NCI-H2107 treated with DMSO at 0.1 percent for 48 hours (cell line): ENCODE measurements around the gene WDR19.
A peak's percentile ranks its signal among the peaks of the same experiment; 100 is the strongest.

Experiments used
- DNase-seq: peaks from one replicate; lab custom pipeline; 2025; ENCODE audit not compliant: unreplicated experiment; lab: John Stamatoyannopoulos, UW

The WDR19 gene

GRCh38 chr4:39295784-39296183, 113.5 kb downstream of the WDR19 start:
- DNase-seq: no peak

- no peak for DNase-seq
These were observed 120.6 kb downstream of the WDR19 start for GRCh38 chr4:39302901-39303300.

DNA sequence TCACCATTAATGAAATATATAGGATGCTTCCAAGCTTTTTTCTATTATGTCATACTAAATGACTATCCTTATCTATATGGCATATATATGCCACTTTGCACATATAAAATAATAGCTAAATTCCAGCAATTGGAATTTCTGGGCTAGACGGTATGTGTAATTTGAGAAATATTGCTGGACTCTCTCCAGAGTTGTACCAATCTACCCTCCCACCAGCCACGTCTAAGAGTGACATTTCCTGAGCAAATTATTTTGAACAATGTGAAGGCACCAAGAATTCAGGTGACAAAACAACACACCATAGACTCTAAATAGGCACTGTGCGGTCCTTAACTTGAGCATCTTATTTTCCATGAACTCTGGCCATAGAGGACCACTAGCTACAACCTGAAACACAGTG, 121.5 kb downstream of the WDR19 start:
- no peak for DNase-seq

DNA sequence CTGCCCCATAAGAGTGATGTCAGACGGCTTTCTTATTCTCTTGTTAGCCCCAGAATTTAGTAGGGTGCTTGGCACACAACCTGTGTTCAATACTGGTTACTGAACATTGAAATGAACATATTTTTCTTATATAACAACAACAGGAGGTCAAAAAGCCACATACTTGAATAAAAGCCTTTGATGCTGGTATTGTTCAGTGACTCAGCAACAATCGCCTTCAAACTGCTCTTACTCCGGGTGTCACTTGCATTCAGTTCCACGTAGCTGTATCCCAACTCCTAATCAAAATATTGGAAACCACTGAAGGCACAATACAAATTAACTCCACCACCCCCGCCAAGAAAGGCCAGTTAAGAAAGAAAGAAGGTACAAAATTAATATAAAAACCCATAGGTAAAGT, 122.3 kb downstream of the WDR19 start:
- no peak for DNase-seq

- peak; percentile 16 for DNase-seq
These were observed 123.8 kb downstream of the WDR19 start for GRCh38 chr4:39305912-39306677.

DNA sequence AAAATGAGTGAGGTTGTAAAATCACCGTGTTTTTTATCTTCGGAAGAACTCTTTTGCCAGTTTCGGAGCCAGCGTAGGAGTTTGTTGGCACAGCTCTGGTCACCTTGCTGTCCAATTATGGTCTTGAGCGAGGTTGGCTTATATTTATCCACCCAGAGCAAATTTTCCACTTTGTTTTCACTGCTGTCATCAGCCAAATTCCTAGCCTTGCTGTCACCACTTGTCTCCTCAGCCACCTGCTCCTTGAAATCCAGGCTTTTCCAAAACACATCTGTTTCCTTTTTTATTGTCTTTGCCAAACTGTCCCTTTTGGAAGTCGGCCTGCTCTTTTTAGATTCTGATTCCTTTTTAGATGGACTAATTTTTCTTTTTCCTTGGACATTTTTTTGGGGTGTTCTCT, 126.3 kb downstream of the WDR19 start:
- peak; percentile 16 for DNase-seq

DNA sequence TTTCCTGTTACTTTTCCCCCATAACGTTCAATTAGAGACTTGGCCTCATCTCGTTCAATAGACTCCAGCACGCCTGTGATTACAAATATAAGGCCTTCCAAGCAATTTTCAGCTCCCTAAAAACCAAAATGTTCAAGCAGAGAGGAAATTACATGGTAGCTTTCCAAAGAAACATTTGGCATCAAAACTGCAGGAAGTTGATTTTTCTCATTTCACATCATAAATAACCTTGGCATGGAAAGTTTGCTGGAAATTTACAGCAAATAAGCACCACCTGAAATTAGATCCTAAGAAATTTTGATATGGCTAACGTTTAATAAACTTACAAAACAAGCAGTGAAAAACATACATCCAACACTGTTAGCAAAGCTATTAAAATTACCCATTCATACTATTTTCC, 130.5 kb downstream of the WDR19 start:
- DNase-seq: no peak

- DNase-seq: no peak
These were observed 137.3 kb downstream of the WDR19 start for GRCh38 chr4:39319676-39320075.

GRCh38 chr4:39320381-39321115, 138.2 kb downstream of the WDR19 start:
- no peak for DNase-seq

DNA sequence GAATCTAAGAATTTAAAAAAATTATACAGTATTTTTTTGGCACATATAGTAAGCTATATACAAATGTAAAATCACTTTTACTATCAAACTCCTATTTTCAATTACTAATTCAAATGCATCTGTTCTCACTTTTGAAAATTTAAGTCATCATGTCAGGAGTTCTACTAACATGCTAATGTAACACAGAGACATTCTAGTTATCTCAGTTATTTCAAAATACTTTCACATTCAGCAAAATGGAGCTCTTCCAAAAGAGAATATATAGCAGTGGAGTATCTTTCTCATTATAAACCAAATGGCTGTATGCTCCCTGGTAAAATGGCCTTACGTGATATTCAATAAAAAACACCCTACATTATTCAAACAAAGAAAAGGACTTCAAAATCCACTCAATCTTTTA, 141.5 kb downstream of the WDR19 start:
- no peak for DNase-seq

- DNase-seq: no peak
These were observed 142.1 kb downstream of the WDR19 start for GRCh38 chr4:39324446-39324845.

DNA sequence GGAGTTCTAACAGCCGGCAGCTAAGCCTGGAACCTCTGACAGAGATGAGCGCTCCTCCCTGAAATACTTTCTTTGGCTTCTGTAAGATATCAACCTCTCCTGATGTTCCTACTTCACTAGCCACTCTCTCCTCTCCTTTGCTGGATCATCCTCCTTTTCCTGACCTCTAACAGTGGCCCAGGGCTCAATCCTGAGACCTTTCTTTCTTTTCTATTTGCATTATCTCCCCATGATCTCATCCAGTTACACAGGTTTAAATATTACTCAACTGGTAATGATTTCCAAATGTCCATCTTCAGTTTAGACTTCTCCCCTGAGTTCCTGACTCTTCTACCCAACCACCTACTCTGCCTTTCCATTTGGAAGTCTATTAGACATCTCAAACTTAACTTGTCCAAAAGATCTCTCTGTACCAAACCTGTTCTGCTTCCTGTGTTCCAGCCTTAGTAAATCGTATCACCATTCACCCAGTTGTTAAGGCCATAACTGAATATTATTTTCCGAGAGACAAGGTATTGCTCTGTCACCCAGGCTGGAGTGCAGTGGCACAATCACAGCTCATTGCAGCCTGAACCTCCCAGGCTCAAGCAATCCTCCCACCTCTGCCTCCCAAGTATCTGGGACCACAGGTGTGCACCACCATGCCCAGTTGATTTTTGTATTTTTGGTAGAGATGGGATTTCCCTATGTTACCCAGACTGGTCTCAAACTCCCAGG, 142.7 kb downstream of the WDR19 start:
- no peak for DNase-seq

- DNase-seq: no peak
These were observed 144.2 kb downstream of the WDR19 start for GRCh38 chr4:39326468-39326977.

- DNase-seq: no peak
These were observed 148.0 kb downstream of the WDR19 start for GRCh38 chr4:39330353-39330752.

GRCh38 chr4:39331191-39331590, 148.9 kb downstream of the WDR19 start:
- DNase-seq: no peak
